ENCODE measurements around the gene PNP. TPM values are rescaled to one million over a fixed set of nuclear protein-coding genes. Genes with fewer than 3 reads are reported as not detected.

The PNP gene
- total and polyA plus RNA-seq, 10 donors, result 36.0 to 93.1 (median 64.8) TPM

- no peak overlapping the region for H3K4me3 ChIP-seq
- no peaks in the 10 kb centered on the region for H3K36me3 ChIP-seq
- no peaks in the 10 kb centered on the region for H3K9me3 ChIP-seq
- 52 to 59% (median 56%) methylated on average over 7 of the region's 7 CpGs for WGBS, 5 donors
- no peak for DNase-seq
- intact Hi-C loops (cut with DNase I; ENCODE audit: low total_unique reads), result no loop called here
- H3K27me3 ChIP-seq (replicated peaks in 1 of 7), result no peaks in the 10 kb centered on the region
- no peak overlapping the region for H3K27ac ChIP-seq
- peaks cover 0 to 17% (median 4%) of the 10 kb centered on the region in 6 donors for H3K4me1 ChIP-seq
- TF ChIP-seq CTCF (IDR thresholded peaks at IDR 0.05 in 8 of 11, conservative IDR thresholded peaks at IDR 0.05 in 3 of 11) (no peak), POLR2A (IDR thresholded peaks at IDR 0.05) (no peak), POLR2AphosphoS5 (IDR thresholded peaks at IDR 0.05) (no peak)
Observed at GRCh38 chr14:20512177-20512905, 43.1 kb downstream of the PNP start.

- intact Hi-C loops (cut with DNase I; ENCODE audit: low total_unique reads), result no loop called here
- Histone ChIP-seq H3K9me3 (peaks cover 0 to 7% (median 0%) of the 10 kb centered on the region in 8 donors), H3K36me3 (no peaks in the 10 kb centered on the region), H3K4me3 (no peak overlapping the region), H3K27ac (no peak overlapping the region), H3K27me3 (replicated peaks in 1 of 7) (no peaks in the 10 kb centered on the region), H3K4me1 (peaks cover 0 to 17% (median 4%) of the 10 kb centered on the region in 6 donors)
- DNase-seq, result no peak
- no peak for TF ChIP-seq POLR2A (IDR thresholded peaks at IDR 0.05)
- no peak for TF ChIP-seq POLR2AphosphoS5 (IDR thresholded peaks at IDR 0.05)
- TF ChIP-seq CTCF (IDR thresholded peaks at IDR 0.05 in 8 of 11, conservative IDR thresholded peaks at IDR 0.05 in 3 of 11), result no peak
- 70 to 86% (median 72%) methylated on average over 4 of the region's 4 CpGs for WGBS, 5 donors
Observed at GRCh38 chr14:20515846-20516245, 46.6 kb downstream of the PNP start.

GRCh38 chr14:20516921-20517320 lies 47.7 kb downstream of the PNP start:
- Histone ChIP-seq H3K4me1 (peaks cover 0 to 12% (median 2%) of the 10 kb centered on the region in 6 donors), H3K27ac (no peak overlapping the region), H3K4me3 (no peak overlapping the region), H3K9me3 (peaks cover 0 to 7% (median 0%) of the 10 kb centered on the region in 8 donors), H3K36me3 (no peaks in the 10 kb centered on the region), H3K27me3 (replicated peaks in 1 of 7) (no peaks in the 10 kb centered on the region)
- intact Hi-C loops (cut with DNase I; ENCODE audit: low total_unique reads), result no loop called here
- no peak for TF ChIP-seq POLR2A (IDR thresholded peaks at IDR 0.05)
- TF ChIP-seq POLR2AphosphoS5 (IDR thresholded peaks at IDR 0.05), result no peak
- TF ChIP-seq CTCF (IDR thresholded peaks at IDR 0.05 in 8 of 11, conservative IDR thresholded peaks at IDR 0.05 in 3 of 11), result no peak
- WGBS, 5 donors, result 69 to 83% (median 78%) methylated on average over 4 of the region's 4 CpGs
- DNase-seq, result no peak

GRCh38 chr14:20522332-20522731 lies 53.1 kb downstream of the PNP start:
- Histone ChIP-seq H3K36me3 (no peaks in the 10 kb centered on the region), H3K4me3 (no peak overlapping the region), H3K27ac (no peak overlapping the region), H3K9me3 (peaks cover 0 to 7% (median 0%) of the 10 kb centered on the region in 8 donors), H3K27me3 (replicated peaks in 1 of 7) (no peaks in the 10 kb centered on the region), H3K4me1 (no peaks in the 10 kb centered on the region)
- 61 to 90% (median 81%) methylated on average over 1 of the region's 1 CpG for WGBS, 5 donors
- no peak for DNase-seq
- TF ChIP-seq POLR2AphosphoS5 (IDR thresholded peaks at IDR 0.05) (no peak), CTCF (IDR thresholded peaks at IDR 0.05 in 8 of 11, conservative IDR thresholded peaks at IDR 0.05 in 3 of 11) (no peak), POLR2A (IDR thresholded peaks at IDR 0.05) (no peak)
- intact Hi-C loops (cut with DNase I; ENCODE audit: low total_unique reads), result no loop called here

All from spleen (tissue), 11 donors.